SHP77 (cell line): Measurements from ENCODE around the gene MGLL.

Experiments used
- DNase-seq, 2 experiments: peaks; one replicate each; lab custom pipeline; 2025; lab: John Stamatoyannopoulos, UW

Gene MGLL

DNA sequence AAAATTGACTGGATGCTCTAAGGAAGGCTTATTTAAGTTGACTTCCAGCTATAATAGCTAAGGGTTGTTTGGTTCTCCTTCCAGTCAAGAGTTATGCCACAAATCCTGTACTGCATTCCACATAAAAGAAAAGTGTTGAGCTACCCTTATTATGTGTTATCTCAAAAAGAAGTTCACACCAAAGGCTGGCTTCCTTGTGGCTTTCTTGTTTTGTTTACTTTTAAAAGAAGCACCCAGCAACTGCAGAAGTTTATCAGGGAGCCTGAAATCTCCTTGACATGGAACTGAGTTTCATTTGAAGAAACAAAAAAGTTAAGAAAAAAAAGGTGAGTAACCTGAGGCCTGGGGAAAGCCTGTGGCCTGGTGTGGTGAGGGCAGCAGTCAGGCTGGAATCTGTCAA lies 10.2 kb downstream of the MGLL start:
- no peak for DNase-seq

DNA sequence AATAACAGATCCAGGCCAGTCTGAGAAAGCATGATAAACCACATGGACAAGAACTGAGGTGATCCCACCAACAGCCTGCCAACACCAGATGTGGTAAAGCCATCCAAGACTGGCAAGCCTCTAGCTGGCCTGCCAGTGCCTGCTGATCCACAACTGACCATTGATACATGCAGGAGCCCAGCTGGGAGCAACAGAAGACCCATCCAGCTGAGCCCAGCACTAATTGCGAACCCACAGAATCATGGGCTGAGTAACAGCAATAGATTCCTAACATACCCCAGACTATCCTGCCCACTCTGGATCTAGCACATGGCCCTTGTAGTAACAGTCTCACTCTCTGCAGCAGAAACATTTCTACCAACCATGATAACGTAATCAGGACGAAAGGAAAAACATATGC lies 10.6 kb downstream of the MGLL start:
- no peak for DNase-seq

GRCh38 chr3:127809611-127810010 lies 12.7 kb downstream of the MGLL start:
- DNase-seq, result no peak

DNA sequence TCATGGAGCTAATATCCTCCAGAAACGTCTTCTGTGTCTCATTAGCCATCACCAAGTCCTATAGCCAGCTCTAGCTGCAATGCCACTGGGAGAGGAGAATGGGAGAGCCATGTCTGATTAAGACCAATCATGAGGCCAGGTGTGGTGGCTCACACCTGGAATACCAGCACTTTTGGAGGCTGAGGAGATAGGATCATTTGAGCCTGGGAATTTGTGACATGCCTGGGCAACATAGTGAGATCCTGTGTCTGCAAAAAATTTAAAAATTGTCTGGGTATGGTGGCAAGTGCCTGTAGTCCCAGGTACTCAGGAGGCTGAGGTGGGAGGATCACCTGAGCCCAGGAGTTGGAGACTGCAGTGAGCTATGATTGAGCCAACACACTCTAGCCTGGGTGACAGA lies 13.1 kb downstream of the MGLL start:
- no peak for DNase-seq

GRCh38 chr3:127808197-127808596 lies 14.1 kb downstream of the MGLL start:
- DNase-seq, result no peak

DNA sequence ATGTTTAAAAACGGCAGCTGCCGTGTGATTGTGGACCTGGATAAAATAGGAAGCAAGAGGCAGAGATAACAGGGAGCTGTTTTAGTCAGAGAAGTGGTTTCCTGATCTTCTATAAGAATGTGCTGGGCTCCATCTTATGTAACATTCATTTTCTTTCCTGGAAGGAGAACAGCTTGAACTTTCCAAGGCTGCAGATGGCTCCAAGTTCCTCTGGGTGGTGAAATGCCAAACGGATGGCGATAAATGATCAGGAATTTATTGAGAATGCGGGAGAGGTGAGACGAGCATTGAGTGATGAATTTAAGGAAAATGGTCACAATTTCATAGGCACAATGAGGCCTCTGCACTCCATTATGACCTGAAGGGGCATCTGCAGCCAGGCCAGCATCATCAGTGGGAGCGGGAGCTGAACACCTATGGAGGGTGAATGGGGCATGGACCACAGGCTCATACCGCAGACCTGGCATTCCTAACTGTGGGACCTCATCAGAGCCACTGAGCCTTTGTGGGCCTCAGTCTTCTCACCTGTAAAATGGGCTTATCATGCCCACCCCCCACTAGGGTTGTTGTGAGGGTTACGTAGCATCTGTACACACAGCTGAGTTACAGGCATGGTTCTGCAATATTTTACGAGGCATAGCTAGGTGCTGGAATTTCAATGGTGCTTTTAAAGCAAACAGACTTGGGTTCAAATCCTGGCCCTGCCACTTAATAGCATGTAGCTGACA lies 17.1 kb downstream of the MGLL start:
- DNase-seq, result no peak

- DNase-seq, result no peak
These were observed 18.2 kb downstream of the MGLL start for GRCh38 chr3:127804141-127804540.

- DNase-seq, result no peak
These were observed 18.7 kb downstream of the MGLL start for GRCh38 chr3:127803619-127804018.

- DNase-seq, result no peak
These were observed 19.7 kb downstream of the MGLL start for GRCh38 chr3:127802606-127803005.

DNA sequence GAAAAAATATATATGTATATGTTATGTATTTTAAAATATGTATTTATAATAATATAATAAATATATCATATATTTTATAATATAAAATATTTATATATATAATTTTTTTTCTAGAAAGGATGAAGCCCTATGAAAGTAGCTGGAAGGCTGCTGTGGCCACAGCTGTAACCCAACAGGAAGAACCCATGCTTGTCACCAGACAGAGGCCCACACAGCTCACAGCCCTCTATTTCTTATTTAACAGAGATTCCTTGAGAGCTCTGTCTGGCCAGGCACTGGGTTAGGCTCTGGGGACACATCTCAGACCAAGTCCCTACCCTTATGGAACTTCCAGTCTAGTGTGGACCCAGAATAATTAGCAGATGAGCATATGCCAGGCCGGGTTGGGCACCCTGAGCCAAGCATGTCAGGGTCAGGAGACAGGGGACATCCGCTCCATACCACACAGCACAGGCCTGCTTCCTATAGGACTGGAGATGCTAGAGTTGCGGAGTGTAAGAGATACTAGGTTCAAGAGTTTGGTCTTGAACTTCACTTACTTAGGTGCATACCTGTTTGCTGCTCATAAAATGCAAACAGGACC lies 20.5 kb downstream of the MGLL start:
- DNase-seq, result no peak

GRCh38 chr3:127800508-127800907 lies 21.8 kb downstream of the MGLL start:
- DNase-seq, result no peak

GRCh38 chr3:127799476-127800222 lies 22.7 kb downstream of the MGLL start:
- no peak for DNase-seq

DNA sequence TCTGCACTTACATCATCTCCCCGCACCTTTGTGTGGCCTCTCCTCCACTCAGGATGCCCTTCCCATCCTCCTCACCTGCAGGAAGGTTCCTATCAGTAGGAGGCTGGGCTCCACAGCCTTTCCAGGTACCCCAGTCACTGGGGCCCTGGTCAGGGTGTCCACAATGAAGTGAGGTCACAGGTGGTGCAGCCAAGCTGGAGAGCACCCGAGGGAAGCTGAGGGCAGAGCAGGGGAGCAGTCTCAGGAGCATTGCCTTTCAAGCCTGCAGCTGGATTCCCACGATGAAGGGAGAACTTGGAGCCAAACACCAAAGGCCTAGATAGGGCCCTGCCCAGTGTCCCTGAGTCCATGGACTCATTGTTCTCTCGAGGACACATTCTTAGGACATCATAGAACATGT lies 23.6 kb downstream of the MGLL start:
- no peak for DNase-seq

DNA sequence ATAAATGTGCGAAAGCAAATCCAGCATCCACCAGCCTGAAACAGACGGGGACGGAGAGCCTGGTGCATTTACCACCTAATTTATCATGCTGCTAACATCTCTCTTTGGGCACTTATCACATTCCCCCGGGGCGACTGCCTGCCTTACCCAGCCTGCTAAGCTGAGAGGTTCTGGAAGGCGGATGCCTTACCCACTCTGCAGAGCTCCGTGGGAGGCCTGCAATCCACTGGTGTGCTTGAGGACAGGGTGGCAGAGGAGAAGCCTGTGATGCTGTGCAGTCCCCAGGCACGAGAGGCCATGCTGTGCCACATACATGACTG lies 25.5 kb downstream of the MGLL start:
- no peak for DNase-seq

DNA sequence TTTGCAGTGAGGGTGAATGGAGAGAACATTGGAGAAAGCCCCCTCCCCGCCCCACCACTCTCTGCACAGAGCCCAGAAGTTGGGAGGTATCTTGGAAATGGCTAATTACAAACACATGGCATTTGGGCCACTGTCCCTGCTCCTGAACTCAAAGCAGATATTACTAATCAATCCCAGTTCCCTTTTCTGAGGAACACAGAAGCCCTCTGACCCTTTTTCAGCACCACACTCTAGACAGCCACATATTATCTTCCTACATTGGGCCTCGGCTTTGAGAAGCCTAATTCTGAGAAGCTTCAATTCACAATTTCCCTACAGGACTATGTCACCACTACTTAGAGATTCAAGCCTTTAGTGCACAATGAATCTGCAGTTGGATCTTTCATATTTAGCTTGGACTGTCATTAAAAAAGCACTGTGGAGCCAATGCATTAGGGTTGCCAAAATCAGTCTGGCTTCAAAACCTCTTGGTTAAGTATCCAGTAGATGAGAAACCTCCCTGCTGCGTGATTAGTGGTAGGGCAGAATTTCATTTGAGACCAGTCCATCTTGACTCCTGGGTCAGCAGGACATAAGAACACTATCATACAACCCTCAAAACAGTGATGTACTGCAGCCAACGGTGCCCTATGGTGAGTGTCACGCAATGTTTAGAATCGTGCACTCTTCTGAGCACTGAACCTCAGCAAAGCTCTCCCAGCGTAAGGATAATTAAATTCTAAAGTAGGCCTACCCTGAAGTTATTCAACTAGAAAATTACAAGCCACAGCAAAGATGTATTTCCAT lies 26.1 kb downstream of the MGLL start:
- DNase-seq, result no peak

GRCh38 chr3:127794972-127795371 lies 27.3 kb downstream of the MGLL start:
- DNase-seq, result no peak

GRCh38 chr3:127794402-127794801 lies 27.9 kb downstream of the MGLL start:
- no peak for DNase-seq

DNA sequence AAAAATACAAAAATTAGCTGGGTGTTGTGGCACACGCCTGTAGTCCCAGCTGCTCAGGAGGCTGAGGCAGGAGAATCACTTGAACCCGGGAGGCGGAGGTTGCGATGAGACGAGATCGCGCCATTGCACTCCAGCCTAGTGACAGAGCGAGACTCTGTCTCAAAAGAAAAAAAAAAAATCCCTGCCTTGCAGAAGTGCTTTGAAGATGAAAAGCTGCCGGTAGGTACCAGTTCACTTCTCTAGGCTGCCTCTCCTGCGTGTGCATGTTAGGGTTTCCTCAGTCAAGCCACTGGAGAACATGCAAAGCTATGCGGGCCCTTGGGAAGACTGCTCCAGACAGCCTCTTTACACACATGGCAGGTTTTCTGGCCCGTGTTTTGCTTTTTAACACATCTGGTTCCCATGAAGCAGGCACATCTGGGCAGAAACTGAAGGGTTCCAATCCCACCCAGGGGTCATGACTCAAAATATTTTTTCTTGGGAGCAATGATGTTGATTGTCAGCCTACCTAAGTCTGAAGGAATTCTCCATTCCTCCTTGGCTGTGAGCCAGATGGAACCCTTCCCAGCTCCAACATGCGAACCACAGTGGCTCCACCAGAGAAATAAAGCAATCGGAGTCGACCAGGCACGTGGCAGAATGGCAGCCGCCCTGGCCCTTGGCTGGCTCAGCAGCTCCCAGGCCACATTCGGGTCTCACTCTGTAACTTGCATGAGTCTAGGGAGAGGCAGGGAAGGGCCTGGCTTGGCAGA lies 29.6 kb downstream of the MGLL start:
- DNase-seq, result no peak

DNA sequence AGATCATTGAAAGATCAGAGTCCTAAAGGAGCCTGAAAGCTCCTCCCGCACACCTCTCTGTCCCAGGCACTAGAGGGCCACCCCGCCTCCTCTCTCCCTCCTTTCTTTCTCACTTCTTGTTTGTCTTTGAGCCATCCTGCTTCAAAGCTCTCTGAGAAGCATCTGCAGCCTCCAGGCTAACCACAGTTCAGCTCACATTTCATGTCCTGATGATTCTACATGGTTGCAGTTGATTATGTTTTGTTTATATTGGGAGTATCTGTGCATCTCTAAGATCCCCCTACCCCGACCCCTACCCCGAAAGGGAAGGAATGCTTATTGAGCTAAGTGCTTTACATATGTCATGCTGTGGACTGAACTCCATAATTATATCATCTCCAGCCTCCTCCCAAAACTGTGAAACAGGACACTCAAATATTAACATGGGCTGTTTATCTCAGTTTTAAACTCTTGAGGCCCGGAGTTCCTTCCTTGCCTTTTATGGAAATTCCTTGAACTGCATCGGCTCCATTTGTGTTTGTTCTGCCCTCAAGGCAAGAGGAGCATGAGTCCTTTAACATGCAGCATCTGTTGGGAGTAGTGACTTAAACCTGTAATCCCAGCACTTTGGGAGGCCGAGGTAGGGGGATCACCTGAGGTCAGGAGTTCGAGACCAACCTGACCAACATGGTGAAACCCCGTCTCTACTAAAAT lies 30.9 kb downstream of the MGLL start:
- DNase-seq, result no peak

GRCh38 chr3:127790882-127791183 lies 31.5 kb downstream of the MGLL start:
- DNase-seq, result no peak
